Fibroblast of villous mesenchyme (primary cell): ENCODE data around the gene EXOC4. TPM values are rescaled to one million over a fixed set of nuclear protein-coding genes. Genes with fewer than 3 reads are reported as not detected.

ENCODE experiments used
- DNase-seq: peaks from one replicate; pipeline ENCODE4 v3.0.0-alpha.2; 2010; ENCODE audit warnings: low read depth
- H3K4me3 ChIP-seq: 2 replicates; pipeline ENCODE4 v1.5.1; 2011; ENCODE audit warnings: low read depth, mild to moderate bottlenecking, low read length
- total RNA-seq: library from RNA; depleted of rRNA; stranded (reverse); fragments of >200 nt; gene quantifications from 2 replicates; pipeline ENCODE4 v1.2.3, GENCODE V29; 2012
- TF ChIP-seq, protein P1 (sequence below): IDR thresholded peaks from 2 replicates; pipeline ENCODE4 v1.5.1; 2012; ENCODE audit warnings: low read depth, mild to moderate bottlenecking, low read length; ENCODE audit not compliant: insufficient read depth

The EXOC4 gene
- total RNA-seq, 1 donor = 106 TPM

DNA sequence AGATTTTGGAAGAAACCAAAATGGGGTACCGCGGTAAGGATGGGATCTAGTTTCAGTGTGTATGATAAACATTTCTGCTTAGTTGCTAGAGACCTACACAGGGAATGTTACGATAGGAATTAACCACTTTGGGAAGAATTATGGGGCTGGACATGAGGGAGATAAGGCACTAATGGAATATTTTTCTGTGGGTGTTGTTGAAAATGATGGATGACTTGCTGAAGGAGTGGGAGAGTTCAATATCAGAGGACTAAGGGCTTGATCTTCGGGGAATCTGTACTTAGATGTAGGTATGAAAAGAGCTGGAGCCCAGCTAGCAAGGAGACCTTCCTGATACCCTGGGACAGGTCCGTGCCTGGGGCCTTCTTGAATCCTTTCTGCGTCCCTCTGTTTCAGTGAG, 303.7 kb downstream of the EXOC4 start:
- no peak for DNase-seq
- H3K4me3 ChIP-seq = no peak overlapping the region
- TF ChIP-seq, protein P1, sequence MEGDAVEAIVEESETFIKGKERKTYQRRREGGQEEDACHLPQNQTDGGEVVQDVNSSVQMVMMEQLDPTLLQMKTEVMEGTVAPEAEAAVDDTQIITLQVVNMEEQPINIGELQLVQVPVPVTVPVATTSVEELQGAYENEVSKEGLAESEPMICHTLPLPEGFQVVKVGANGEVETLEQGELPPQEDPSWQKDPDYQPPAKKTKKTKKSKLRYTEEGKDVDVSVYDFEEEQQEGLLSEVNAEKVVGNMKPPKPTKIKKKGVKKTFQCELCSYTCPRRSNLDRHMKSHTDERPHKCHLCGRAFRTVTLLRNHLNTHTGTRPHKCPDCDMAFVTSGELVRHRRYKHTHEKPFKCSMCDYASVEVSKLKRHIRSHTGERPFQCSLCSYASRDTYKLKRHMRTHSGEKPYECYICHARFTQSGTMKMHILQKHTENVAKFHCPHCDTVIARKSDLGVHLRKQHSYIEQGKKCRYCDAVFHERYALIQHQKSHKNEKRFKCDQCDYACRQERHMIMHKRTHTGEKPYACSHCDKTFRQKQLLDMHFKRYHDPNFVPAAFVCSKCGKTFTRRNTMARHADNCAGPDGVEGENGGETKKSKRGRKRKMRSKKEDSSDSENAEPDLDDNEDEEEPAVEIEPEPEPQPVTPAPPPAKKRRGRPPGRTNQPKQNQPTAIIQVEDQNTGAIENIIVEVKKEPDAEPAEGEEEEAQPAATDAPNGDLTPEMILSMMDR = no peak

DNA sequence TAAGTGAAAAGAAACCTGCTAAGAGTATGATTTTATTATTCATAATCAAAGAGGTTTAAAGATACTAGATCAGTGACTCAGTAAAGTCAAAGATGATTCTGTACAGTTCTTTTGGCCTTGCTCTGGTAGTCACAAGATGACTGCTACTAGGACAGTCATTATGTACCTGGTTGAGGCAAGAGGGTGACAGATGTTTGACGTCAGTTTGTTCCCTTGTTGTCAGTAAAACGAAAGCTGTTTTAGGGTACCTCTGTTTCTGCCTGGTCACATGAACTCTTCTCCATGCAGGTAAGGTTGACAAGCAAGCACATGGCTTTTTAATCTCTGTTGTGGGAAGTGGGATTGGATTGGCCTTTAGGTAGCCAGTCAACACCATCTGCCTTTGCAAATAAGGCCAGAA, 308.0 kb downstream of the EXOC4 start:
- H3K4me3 ChIP-seq = no peak overlapping the region
- DNase-seq = no peak
- TF ChIP-seq, protein P1 = no peak

DNA sequence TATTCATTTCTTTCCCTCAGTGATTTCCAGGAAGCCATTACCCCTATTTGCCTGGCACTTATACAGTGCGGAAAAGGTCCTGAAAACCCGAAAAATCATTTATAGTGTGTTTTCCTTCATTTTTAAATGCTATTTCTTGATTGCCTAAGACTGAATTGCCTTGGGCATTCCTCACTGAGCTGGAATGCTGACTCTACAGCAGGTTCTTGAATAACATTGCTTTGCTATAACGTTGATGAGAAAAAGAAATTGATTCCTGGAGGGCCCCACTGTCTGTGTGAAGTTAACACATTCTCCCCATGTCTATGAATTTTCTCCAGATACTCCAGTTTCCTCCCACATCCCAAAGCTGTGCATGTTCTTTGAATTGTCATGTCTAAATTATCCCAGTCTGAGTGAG, 308.5 kb downstream of the EXOC4 start:
- DNase-seq = no peak
- no peak overlapping the region for H3K4me3 ChIP-seq
- TF ChIP-seq, protein P1 = no peak

DNA sequence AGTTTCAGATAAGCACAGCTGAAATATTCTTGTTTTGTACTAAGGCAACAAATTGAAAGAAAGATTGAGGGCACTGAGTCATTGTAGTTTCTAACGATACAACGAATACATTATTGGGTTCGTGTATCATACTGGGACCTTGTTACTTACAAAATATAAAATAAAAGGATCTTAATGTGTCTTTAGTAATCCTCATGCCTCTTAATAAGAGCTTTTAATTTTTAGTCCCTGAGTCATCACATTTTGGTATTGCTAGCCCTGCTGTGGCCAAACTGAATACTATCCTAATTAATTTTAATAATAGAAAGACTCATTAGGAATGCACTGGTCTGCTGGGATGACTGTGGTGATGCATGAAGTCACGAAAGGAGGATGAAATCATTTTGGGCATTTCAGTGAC, 309.7 kb downstream of the EXOC4 start:
- H3K4me3 ChIP-seq = no peak overlapping the region
- TF ChIP-seq, protein P1 = no peak
- DNase-seq = no peak

DNA sequence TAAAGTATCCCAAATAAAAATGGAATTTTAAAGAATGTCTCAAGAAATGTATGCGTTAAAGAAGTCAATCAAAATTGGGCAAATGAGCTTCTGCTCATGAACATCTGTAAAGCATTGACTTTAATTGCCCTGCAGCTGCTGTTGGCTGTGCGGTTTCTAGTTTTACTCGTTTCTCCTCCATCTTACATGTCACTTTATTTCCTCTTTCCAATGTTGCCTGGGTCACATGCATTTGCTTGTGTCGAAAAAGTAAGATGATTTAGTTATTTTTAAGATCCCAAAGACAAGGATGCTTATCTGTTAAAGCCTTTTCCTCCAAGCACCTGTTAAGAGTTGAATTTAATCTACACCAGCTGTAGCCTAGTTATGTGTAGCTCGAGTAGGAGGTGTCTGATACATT, 310.4 kb downstream of the EXOC4 start:
- no peak overlapping the region for H3K4me3 ChIP-seq
- TF ChIP-seq, protein P1 = no peak
- no peak for DNase-seq

DNA sequence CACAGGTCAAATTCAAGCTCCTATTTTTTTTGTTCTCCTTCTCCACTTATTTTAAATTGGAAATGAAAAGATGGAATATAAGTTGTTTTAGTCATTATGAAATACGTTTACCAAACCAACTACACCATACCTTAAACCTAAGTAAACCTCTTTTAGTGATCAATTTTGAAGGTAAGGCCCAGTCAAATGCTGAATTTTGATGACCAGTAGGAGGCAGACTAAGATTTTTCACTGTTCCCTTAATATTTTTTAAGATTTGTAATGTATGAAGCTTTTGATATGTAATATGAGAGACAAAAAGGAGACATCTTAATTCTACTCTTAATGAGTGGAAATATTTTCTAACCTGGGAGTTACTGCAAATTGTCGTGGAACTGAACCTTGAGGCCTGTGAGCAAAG, 311.6 kb downstream of the EXOC4 start:
- no peak for DNase-seq
- TF ChIP-seq, protein P1 = no peak
- H3K4me3 ChIP-seq = no peak overlapping the region

DNA sequence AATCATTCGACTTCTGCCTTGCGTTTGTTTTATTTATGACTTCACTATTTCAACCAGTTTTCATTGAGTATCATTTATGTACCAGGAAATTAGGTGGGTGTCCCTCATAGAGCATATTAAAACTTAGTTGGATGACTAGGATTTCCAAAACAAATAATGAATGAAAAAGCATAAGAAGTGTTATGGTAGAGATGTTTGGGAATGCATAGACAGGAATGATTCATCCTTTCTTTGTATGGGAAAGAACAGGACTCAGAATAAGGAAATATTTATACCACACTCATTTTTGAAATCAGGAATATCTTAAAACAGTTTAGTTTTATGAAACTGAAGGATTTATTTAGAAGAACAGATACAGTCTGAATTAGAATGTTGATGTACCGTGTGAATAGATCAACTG, 315.7 kb downstream of the EXOC4 start:
- TF ChIP-seq, protein P1 = no peak

More for the DNA sequence above, 315.7 kb downstream of the EXOC4 start:
- no peak overlapping the region for H3K4me3 ChIP-seq
- DNase-seq = no peak
